NCI-H1105 (cell line): ENCODE measurements around the gene DSC2.
"Not testable (repeated sequence)": the region's sequence is repeated elsewhere in the genome, so short reads cannot be mapped to it uniquely, and the experiment has no call there.

Experiments
- DNase-seq: peaks from one replicate; lab custom pipeline; 2025; lab: John Stamatoyannopoulos, UW

Gene DSC2

GRCh38 chr18:31042406-31043181 is 59.6 kb downstream of the DSC2 start, which contains the start of gene DSC3:
Gene DSC3 (minus strand): TSS chr18:31042742. CDS start chr18:31042660, 82 bp downstream.
- DNase-seq = no peak

- DNase-seq = no peak
Measured at GRCh38 chr18:31042084-31042405, 60.2 kb downstream of the DSC2 start.

GRCh38 chr18:31041271-31042083 is 60.7 kb downstream of the DSC2 start:
- DNase-seq = no peak

- DNase-seq = no peak
Measured at GRCh38 chr18:31040686-31041270, 61.4 kb downstream of the DSC2 start.

- no peak for DNase-seq
Measured at GRCh38 chr18:31039426-31039825, 62.8 kb downstream of the DSC2 start.

- DNase-seq = not testable (repeated sequence)
Measured at GRCh38 chr18:31037686-31038085, 64.5 kb downstream of the DSC2 start.

GRCh38 chr18:31034541-31034940 is 67.7 kb downstream of the DSC2 start:
- no peak for DNase-seq

- no peak for DNase-seq
Measured at GRCh38 chr18:31030574-31031278, 71.5 kb downstream of the DSC2 start.

- DNase-seq = no peak
Measured at GRCh38 chr18:31015715-31016434, 86.3 kb downstream of the DSC2 start.

- DNase-seq = not testable (repeated sequence)
Measured at GRCh38 chr18:31011455-31011854, 90.8 kb downstream of the DSC2 start.

GRCh38 chr18:31010601-31011000 is 91.6 kb downstream of the DSC2 start:
- DNase-seq = no peak
